K562 (cell line): ENCODE data around the gene PEPD. TPM values are rescaled to one million over a fixed set of nuclear protein-coding genes. Genes with fewer than 3 reads are reported as not detected.

Experiments
- ATAC-seq: fragments of 200-7000 bp; cut with Tn5 transposase; 3 replicates; pipeline ENCODE4 v1.9.1; 2020; ENCODE audit warnings: moderate library complexity
- BruUV-seq: library from RNA; stranded (reverse); fragments of 400-500 nt; replicated peaks from 2 replicates; lab custom pipeline; 2021; lab: Mats Ljungman, UMichigan
- CTCF ChIA-PET: fragments of 300-600 bp; formaldehyde crosslinking; extraction: SDS; loops from one replicate; lab custom pipeline; 2021; ENCODE audit warnings: low intra/inter-chr PET ratio; lab: Yijun Ruan, JAX
- POLR2A ChIA-PET: fragments of 300-600, 350-650 bp; sonication (Branson Sonifier 250); formaldehyde crosslinking; extraction: SDS; loops from one replicate; lab custom pipeline; 2021; ENCODE audit warnings: antibody characterized with exemption, inconsistent platforms; lab: Yijun Ruan, JAX
- DNase-seq, 4 experiments: peaks; one replicate each; pipeline versions ENCODE4 v3.0.0 to v3.0.0-alpha.2; 2011 to 2018; ENCODE audit warnings: low spot score in 3 of 4, mixed read lengths in 3 of 4; ENCODE audit errors: extremely low read depth in 1 of 4
- FAIRE-seq: peaks from 2 replicates; lab custom pipeline; 2011; peaks lifted over from hg19 to GRCh38; lab: Jason Lieb, UNC
- H2AFZ ChIP-seq: 2 replicates; pipeline ENCODE4 v1.6.0; 2011; ENCODE audit warnings: low read depth, low read length, control low read depth, inconsistent platforms
- H3K27ac ChIP-seq: fragments of 200-600 bp; 3 replicates; pipeline ENCODE4 v1.8.0; 2011; ENCODE audit warnings: low read depth, mild to moderate bottlenecking, control low read depth, inconsistent platforms, low read length, moderate library complexity, mixed read lengths; ENCODE audit errors: extremely low read depth
- H3K27me3 ChIP-seq, 2 experiments: fragments of 300-600 bp in 1 of 2; 2 replicates in 1 of 2; 3 replicates in 1 of 2; pipeline versions ENCODE4 v1.6.0 to v1.8.0; 2011; ENCODE audit warnings: inconsistent platforms in 2 of 2, low read length in 2 of 2, mild to moderate bottlenecking in 1 of 2, mixed read lengths in 1 of 2, moderate library complexity in 1 of 2; ENCODE audit not compliant: control insufficient read depth in 2 of 2, insufficient read depth in 2 of 2
- H3K36me3 ChIP-seq: fragments of 300-600 bp; 3 replicates; pipeline ENCODE4 v1.8.0; 2011; ENCODE audit warnings: mild to moderate bottlenecking, low read length, inconsistent platforms; ENCODE audit not compliant: control insufficient read depth, insufficient read depth
- H3K4me1 ChIP-seq, 2 experiments: fragments of 200-600 bp in 1 of 2; replicated peaks in 1 of 2; 2 replicates in 1 of 2; 3 replicates in 1 of 2; pipeline versions ENCODE4 v1.5.1 to v1.8.0; 2011; ENCODE audit warnings: inconsistent platforms in 2 of 2, low read length in 2 of 2, mild to moderate bottlenecking in 1 of 2, mixed read lengths in 1 of 2, moderate library complexity in 1 of 2; ENCODE audit not compliant: control insufficient read depth in 2 of 2, insufficient read depth in 2 of 2
- H3K4me2 ChIP-seq: 2 replicates; pipeline ENCODE4 v1.6.1; 2011; ENCODE audit warnings: low read length, control low read depth, inconsistent platforms, mixed read lengths; ENCODE audit not compliant: insufficient read depth
- H3K4me3 ChIP-seq: fragments of 200-600 bp; sonication (generic), shearing (Covaris generic); 2 replicates; pipeline ENCODE4 v1.5.1; 2016; ENCODE audit warnings: control low read depth, inconsistent platforms
- H3K79me2 ChIP-seq: fragments of 200-600 bp; 3 replicates; pipeline ENCODE4 v1.8.0; 2011; ENCODE audit warnings: low read length, inconsistent platforms; ENCODE audit not compliant: control insufficient read depth, insufficient read depth
- H3K9ac ChIP-seq, 2 experiments: 2 replicates each; pipeline versions ENCODE4 v1.6.0 to v1.6.1; 2011; ENCODE audit warnings: low read depth in 2 of 2, low read length in 2 of 2, control low read depth in 1 of 2, inconsistent platforms in 1 of 2, mild to moderate bottlenecking in 1 of 2, mixed read lengths in 1 of 2; ENCODE audit not compliant: insufficient read depth in 1 of 2
- H3K9me1 ChIP-seq: one replicate; pipeline ENCODE4 v1.6.0; 2011; ENCODE audit warnings: inconsistent platforms, mild to moderate bottlenecking, low read length, moderate library complexity; ENCODE audit not compliant: control insufficient read depth, insufficient read depth
- H3K9me3 ChIP-seq: replicated peaks from 2 replicates; pipeline ENCODE4 v1.5.1; 2011; ENCODE audit warnings: low read depth, low read length, inconsistent platforms; ENCODE audit not compliant: control insufficient read depth, insufficient read depth
- H4K20me1 ChIP-seq: replicated peaks from 2 replicates; pipeline ENCODE4 v1.6.1; 2011; ENCODE audit warnings: low read length, inconsistent platforms, mixed read lengths; ENCODE audit not compliant: control insufficient read depth, insufficient read depth
- EHMT2 ChIP-seq: fragments of 450-650 bp; IDR thresholded peaks from 2 replicates; pipeline ENCODE4 v1.6.1; 2018; ENCODE audit warnings: antibody characterized with exemption
- RB1 ChIP-seq: fragments of 450-650 bp; IDR thresholded peaks from 2 replicates; pipeline ENCODE4 v1.6.1; 2017; ENCODE audit warnings: low read depth, mild to moderate bottlenecking
- RNF2 ChIP-seq: sonication (generic); IDR thresholded peaks from 2 replicates; pipeline ENCODE4 v1.6.1; 2016
- YY1 ChIP-seq, 3 experiments: IDR thresholded peaks; 2 replicates each; pipeline ENCODE4 v1.6.1; 2011; ENCODE audit warnings: low read length in 2 of 3, mild to moderate bottlenecking in 2 of 3, moderate library complexity in 2 of 3, borderline replicate concordance in 1 of 3, control low read depth in 1 of 3, low read depth in 1 of 3; ENCODE audit not compliant: insufficient read depth in 3 of 3, insufficient replicate concordance in 2 of 3, control insufficient read depth in 1 of 3, insufficient read length in 1 of 3; ENCODE audit errors: extremely low read depth in 1 of 3
- ZNF24 ChIP-seq: fragments of 450-650 bp; IDR thresholded peaks from 2 replicates; pipeline ENCODE4 v1.6.1; 2016
- ZNF696 ChIP-seq: fragments of 250-450 bp; sonication (Bioruptor Pico); conservative IDR thresholded peaks from 2 replicates; pipeline ENCODE4 v1.4.0; 2020; ENCODE audit warnings: mild to moderate bottlenecking, moderate library complexity
- ZNF766 ChIP-seq: fragments of 200-800 bp; sonication (Bioruptor generic); conservative IDR thresholded peaks from 2 replicates; pipeline ENCODE4 v1.6.1; 2016; ENCODE audit warnings: missing genetic modification characterization, missing compliant biosample characterization
- WGBS: fragments of 100-300 bp; shearing (Covaris generic); methylation state at CpG from one replicate; pipeline ENCODE4 v1.1.6; 2016; ENCODE audit warnings: low coverage, mixed read lengths; ENCODE audit not compliant: insufficient coverage; ENCODE audit errors: missing lambda C conversion rate; 5-methylcytosine and 5-hydroxymethylcytosine counted together
- in situ Hi-C: fragments of 300-500 bp; cut with MboI; formaldehyde crosslinking; loops from 4 replicates; pipeline ENCODE4 v1.15.0; 2018; ENCODE audit warnings: inconsistent platforms, mixed read lengths
- intact Hi-C: fragments of 100-400 bp; cut with micrococcal nuclease; formaldehyde crosslinking; loops from 2 replicates; pipeline ENCODE4 v1.14.2; 2022
- polyA plus RNA-seq, 8 experiments: library from polyadenylated mRNA; depleted of rRNA in 4 of 8; stranded (reverse) in 5 of 8; unstranded in 3 of 8; fragments of >200 nt; fragmentation: Nextera tagmentation in 2 of 8; fragmentation: Illumina TruSeq in 1 of 8; extraction: Ambion mirVana in 2 of 8; extraction: Trizol in 1 of 8; gene quantifications; 2 replicates each; pipeline versions ENCODE4 v1.2.1 to v1.2.3, GENCODE V29; 2011 to 2014; ENCODE audit warnings: inconsistent platforms in 1 of 8, missing spikeins in 1 of 8
- total RNA-seq, 7 experiments: library from RNA; depleted of rRNA in 6 of 7; stranded (reverse); fragments of >200 nt in 6 of 7; fragmentation: Illumina TruSeq in 2 of 7; extraction: Trizol in 2 of 7; gene quantifications; 2 replicates each; pipeline versions ENCODE4 v1.2.1 to v1.2.3, GENCODE V29; 2011 to 2021; ENCODE audit warnings: low replicate concordance in 1 of 7
- TF ChIP-seq, protein P1 (sequence below): fragments of 450-650 bp; formaldehyde crosslinking; IDR thresholded peaks from 2 replicates; pipeline ENCODE4 v1.4.0; 2020; ENCODE audit warnings: mild to moderate bottlenecking, moderate library complexity
- TF ChIP-seq, protein P2 (sequence below): sonication (generic); formaldehyde crosslinking; IDR thresholded peaks from 2 replicates; pipeline ENCODE4 v1.8.0; 2022; ENCODE audit warnings: mild to moderate bottlenecking, missing genetic modification reagents, borderline replicate concordance
- TF ChIP-seq, protein P3 (sequence below), 2 experiments: fragments of 450-650 bp; IDR thresholded peaks; 2 replicates each; pipeline ENCODE4 v1.6.1; 2016

PEPD gene
- total and polyA plus RNA-seq, 9 of the 15 experiments (the other 6 are each of a cell fraction or from before 2014, with no cell fraction given): 1.3 to 19.2 (median 16.0) TPM

DNA sequence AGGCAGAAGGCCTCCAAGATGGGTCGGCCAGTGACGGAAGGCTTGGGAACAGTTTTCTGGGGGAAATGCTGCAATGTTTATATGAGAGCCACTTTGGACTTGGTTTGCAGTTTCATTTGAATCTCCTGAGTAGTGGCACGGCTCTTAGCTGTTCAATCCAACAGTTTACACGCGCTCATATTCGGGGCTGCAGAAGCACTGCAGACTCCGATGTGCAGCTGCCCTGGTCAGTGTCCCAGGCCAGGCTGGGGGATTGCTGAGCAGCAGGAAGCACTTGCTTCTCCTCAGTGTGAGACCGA is 116.4 kb downstream of the PEPD start (continued):
- TF ChIP-seq, protein P1, sequence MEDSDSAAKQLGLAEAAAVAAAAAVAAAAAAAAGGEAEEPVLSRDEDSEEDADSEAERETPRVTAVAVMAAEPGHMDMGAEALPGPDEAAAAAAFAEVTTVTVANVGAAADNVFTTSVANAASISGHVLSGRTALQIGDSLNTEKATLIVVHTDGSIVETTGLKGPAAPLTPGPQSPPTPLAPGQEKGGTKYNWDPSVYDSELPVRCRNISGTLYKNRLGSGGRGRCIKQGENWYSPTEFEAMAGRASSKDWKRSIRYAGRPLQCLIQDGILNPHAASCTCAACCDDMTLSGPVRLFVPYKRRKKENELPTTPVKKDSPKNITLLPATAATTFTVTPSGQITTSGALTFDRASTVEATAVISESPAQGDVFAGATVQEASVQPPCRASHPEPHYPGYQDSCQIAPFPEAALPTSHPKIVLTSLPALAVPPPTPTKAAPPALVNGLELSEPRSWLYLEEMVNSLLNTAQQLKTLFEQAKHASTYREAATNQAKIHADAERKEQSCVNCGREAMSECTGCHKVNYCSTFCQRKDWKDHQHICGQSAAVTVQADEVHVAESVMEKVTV: no peak
- TF ChIP-seq ZNF696 (CRISPR knock-in tag) (no peak), YY1 (IDR thresholded peaks at IDR 0.05; ENCODE audit: borderline replicate concordance in 1 of 3, control insufficient read depth in 1 of 3, extremely low read depth in 1 of 3, insufficient read depth in 3 of 3, insufficient read length in 1 of 3, insufficient replicate concordance in 2 of 3, low read depth in 1 of 3, low read length in 2 of 3) (no peak)

DNA sequence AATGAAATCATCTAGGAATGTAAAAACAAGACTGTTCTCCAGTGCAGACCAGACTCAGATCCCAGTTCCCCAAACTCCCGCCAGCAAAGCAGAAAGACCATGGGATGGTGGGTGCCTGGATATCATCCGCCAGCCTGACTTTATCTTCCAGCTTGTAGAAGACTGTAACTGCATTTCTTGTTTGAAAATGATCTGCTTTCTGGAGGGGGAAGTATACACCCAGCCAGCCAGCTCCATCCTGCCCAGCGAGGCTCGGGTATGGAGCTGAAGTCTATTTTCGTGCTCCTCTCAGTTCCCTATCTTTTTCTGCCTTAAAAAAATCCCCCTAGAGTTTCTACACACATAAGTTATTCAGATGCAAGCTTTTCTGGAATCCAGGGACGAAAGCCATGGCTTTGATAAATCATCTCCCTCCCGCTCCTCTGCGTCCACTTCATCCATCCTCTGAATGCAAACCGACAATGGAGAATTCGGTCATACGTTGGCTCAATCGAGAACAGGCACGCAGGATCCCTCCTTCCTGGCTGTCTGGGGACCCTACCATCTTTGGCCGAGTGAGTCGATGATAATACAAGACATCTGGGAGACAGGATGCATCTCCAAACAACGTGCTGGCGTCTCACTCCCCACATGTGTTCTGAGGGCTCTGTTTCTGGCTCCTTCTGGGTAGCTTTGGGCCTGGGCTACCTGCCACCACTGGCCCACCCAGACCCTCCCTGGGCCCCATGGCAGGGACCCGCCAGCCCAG is 116.9 kb downstream of the PEPD start:
- Histone ChIP-seq H3K79me2 (no peaks in the 10 kb centered on the region), H3K27me3 (peaks cover 0 to 28% of the 10 kb centered on the region in 2 experiments; a peak in 2 of 5 replicates), H4K20me1 (peaks cover 10% of the 10 kb centered on the region), H3K9ac (no peak overlapping the region), H3K36me3 (no peaks in the 10 kb centered on the region), H3K4me2 (no peak overlapping the region), H3K4me3 (no peak overlapping the region), H3K9me1 (no peaks in the 10 kb centered on the region), H3K27ac (no peak overlapping the region), H3K4me1 (peaks cover 0 to 34% of the 10 kb centered on the region in 2 experiments; a peak in 2 of 5 replicates), H2AFZ (no peak overlapping the region), H3K9me3 (no peaks in the 10 kb centered on the region)
- ChIA-PET POLR2A (interaction anchor here (0.7 to 1.7 kb wide), 4 partner anchors 13 to 1580 kb away, joined by 3 to 10 read pairs (median 3); no protein-coding TSS in a partner anchor), CTCF (no interaction called here)
- in situ Hi-C loops: loop anchor here (5.0 to 10.0 kb wide), 2 partner anchors 167 to 260 kb away; no protein-coding TSS in a partner anchor
- FAIRE-seq (no peak), DNase-seq (no peak), ATAC-seq (no peak)
- no TSS peak for BruUV-seq
- WGBS: 18% methylated on average over 18 of the region's 18 CpGs
- TF ChIP-seq, protein P2, sequence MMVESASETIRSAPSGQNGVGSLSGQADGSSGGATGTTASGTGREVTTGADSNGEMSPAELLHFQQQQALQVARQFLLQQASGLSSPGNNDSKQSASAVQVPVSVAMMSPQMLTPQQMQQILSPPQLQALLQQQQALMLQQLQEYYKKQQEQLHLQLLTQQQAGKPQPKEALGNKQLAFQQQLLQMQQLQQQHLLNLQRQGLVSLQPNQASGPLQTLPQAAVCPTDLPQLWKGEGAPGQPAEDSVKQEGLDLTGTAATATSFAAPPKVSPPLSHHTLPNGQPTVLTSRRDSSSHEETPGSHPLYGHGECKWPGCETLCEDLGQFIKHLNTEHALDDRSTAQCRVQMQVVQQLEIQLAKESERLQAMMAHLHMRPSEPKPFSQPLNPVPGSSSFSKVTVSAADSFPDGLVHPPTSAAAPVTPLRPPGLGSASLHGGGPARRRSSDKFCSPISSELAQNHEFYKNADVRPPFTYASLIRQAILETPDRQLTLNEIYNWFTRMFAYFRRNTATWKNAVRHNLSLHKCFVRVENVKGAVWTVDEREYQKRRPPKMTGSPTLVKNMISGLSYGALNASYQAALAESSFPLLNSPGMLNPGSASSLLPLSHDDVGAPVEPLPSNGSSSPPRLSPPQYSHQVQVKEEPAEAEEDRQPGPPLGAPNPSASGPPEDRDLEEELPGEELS (CRISPR knock-in tag): no peak
- no peak for TF ChIP-seq ZNF24
- TF ChIP-seq, protein P3, sequence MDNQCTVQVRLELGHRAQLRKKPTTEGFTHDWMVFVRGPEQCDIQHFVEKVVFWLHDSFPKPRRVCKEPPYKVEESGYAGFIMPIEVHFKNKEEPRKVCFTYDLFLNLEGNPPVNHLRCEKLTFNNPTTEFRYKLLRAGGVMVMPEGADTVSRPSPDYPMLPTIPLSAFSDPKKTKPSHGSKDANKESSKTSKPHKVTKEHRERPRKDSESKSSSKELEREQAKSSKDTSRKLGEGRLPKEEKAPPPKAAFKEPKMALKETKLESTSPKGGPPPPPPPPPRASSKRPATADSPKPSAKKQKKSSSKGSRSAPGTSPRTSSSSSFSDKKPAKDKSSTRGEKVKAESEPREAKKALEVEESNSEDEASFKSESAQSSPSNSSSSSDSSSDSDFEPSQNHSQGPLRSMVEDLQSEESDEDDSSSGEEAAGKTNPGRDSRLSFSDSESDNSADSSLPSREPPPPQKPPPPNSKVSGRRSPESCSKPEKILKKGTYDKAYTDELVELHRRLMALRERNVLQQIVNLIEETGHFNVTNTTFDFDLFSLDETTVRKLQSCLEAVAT (IDR thresholded peaks at IDR 0.05): no peak
- TF ChIP-seq RNF2: no peak
- TF ChIP-seq ZNF766 (CRISPR knock-in tag): no peak
- no peak for TF ChIP-seq EHMT2
- TF ChIP-seq RB1: no peak
- intact Hi-C loops: loop anchor here (5.0 kb wide), 1 partner anchor 262 kb away; no protein-coding TSS in a partner anchor
